IMR-90 (cell line): Measurements from ENCODE around the gene GTPBP4. TPM values are rescaled to one million over a fixed set of nuclear protein-coding genes. Genes with fewer than 3 reads are reported as not detected.

Source experiments
- ATAC-seq: fragments of 200-7000 bp; cut with Tn5 transposase; 2 replicates; pipeline ENCODE4 v1.9.1; 2020; ENCODE audit warnings: low read depth, mild to moderate bottlenecking, moderate library complexity
- BruUV-seq: library from RNA; stranded (reverse); fragments of 400-500 nt; replicated peaks from 2 replicates; lab custom pipeline; 2021; lab: Mats Ljungman, UMichigan
- CTCF ChIA-PET: fragments of 300-600 bp; formaldehyde crosslinking; extraction: SDS; loops from one replicate; lab custom pipeline; 2021; ENCODE audit warnings: antibody characterized with exemption; lab: Yijun Ruan, JAX
- POLR2A ChIA-PET: fragments of 300-600 bp; sonication (Branson Sonifier 250); formaldehyde crosslinking; loops from one replicate; lab custom pipeline; 2022; ENCODE audit warnings: antibody characterized with exemption; ENCODE audit not compliant: unreplicated experiment; lab: Charles Lee
- DNase-seq: peaks from one replicate; pipeline ENCODE4 v3.0.0; 2013
- H2AFZ ChIP-seq: replicated peaks from 2 replicates; pipeline ENCODE3; 2013; ENCODE audit warnings: low read length, mild to moderate bottlenecking; ENCODE audit not compliant: poor library complexity
- H2AK5ac ChIP-seq: 2 replicates; pipeline ENCODE4 v1.6.1; 2013; ENCODE audit warnings: low read depth, low read length, inconsistent platforms
- H2AK9ac ChIP-seq: replicated peaks from 2 replicates; pipeline ENCODE3; 2013; ENCODE audit warnings: mild to moderate bottlenecking, low read depth, low read length, moderate library complexity; ENCODE audit not compliant: poor library complexity
- H2BK120ac ChIP-seq: 2 replicates; pipeline ENCODE4 v1.6.1; 2013; ENCODE audit warnings: low read depth, low read length, inconsistent platforms
- H2BK15ac ChIP-seq: 3 replicates; pipeline ENCODE4 v1.6.1; 2013; ENCODE audit warnings: low read depth, low read length, inconsistent platforms
- H2BK20ac ChIP-seq: 2 replicates; pipeline ENCODE4 v1.6.1; 2013; ENCODE audit warnings: low read depth, mild to moderate bottlenecking, inconsistent platforms, low read length, moderate library complexity
- H2BK5ac ChIP-seq: 2 replicates; pipeline ENCODE4 v1.6.1; 2013; ENCODE audit warnings: mild to moderate bottlenecking, low read depth, low read length, inconsistent platforms; ENCODE audit not compliant: poor library complexity, severe bottlenecking
- H3K14ac ChIP-seq: replicated peaks from 2 replicates; pipeline ENCODE4 v1.6.1; 2013; ENCODE audit warnings: low read depth, low read length, inconsistent platforms
- H3K18ac ChIP-seq: 2 replicates; pipeline ENCODE4 v1.6.1; 2013; ENCODE audit warnings: low read depth, low read length, control low read depth
- H3K23ac ChIP-seq: 2 replicates; pipeline ENCODE4 v1.6.1; 2013; ENCODE audit warnings: low read depth, low read length, inconsistent platforms
- H3K27ac ChIP-seq: 2 replicates; pipeline ENCODE4 v1.5.1; 2013; ENCODE audit warnings: mild to moderate bottlenecking, control low read depth, low read length; ENCODE audit not compliant: insufficient read depth
- H3K27me3 ChIP-seq: 2 replicates; pipeline ENCODE4 v1.6.1; 2013; ENCODE audit warnings: low read length; ENCODE audit not compliant: control insufficient read depth, insufficient read depth
- H3K36me3 ChIP-seq: 2 replicates; pipeline ENCODE4 v1.6.1; 2013; ENCODE audit warnings: low read length, mixed read lengths; ENCODE audit not compliant: control insufficient read depth, insufficient read depth
- H3K4ac ChIP-seq: 2 replicates; pipeline ENCODE4 v1.6.1; 2013; ENCODE audit warnings: low read depth, low read length, inconsistent platforms
- H3K4me1 ChIP-seq: 2 replicates; pipeline ENCODE4 v1.6.1; 2013; ENCODE audit warnings: low read length, mixed read lengths; ENCODE audit not compliant: control insufficient read depth, insufficient read depth
- H3K4me2 ChIP-seq: 2 replicates; pipeline ENCODE4 v1.6.1; 2013; ENCODE audit warnings: low read depth, mild to moderate bottlenecking, control low read depth, low read length, moderate library complexity
- H3K4me3 ChIP-seq: 2 replicates; pipeline ENCODE4 v1.5.1; 2013; ENCODE audit warnings: low read depth, mild to moderate bottlenecking, control low read depth, low read length, moderate library complexity; ENCODE audit not compliant: insufficient read depth
- H3K56ac ChIP-seq: 2 replicates; pipeline ENCODE4 v1.6.1; 2013; ENCODE audit warnings: low read length, inconsistent platforms; ENCODE audit not compliant: insufficient read depth; ENCODE audit errors: extremely low read depth
- H3K79me1 ChIP-seq, 2 experiments: 2 replicates each; pipeline ENCODE4 v1.6.1; 2013; ENCODE audit warnings: low read length in 2 of 2, inconsistent platforms in 1 of 2, low read depth in 1 of 2
- H3K9ac ChIP-seq: 2 replicates; pipeline ENCODE4 v1.6.1; 2013; ENCODE audit warnings: low read depth, low read length, control low read depth
- H3K9me1 ChIP-seq: 2 replicates; pipeline ENCODE4 v1.6.1; 2013; ENCODE audit warnings: low read length, inconsistent platforms; ENCODE audit not compliant: insufficient read depth
- H3K9me3 ChIP-seq: 2 replicates; pipeline ENCODE4 v1.6.1; 2013; ENCODE audit warnings: low read length; ENCODE audit not compliant: control insufficient read depth, insufficient read depth
- H4K20me1 ChIP-seq: 2 replicates; pipeline ENCODE4 v1.6.1; 2013; ENCODE audit warnings: low read length, inconsistent platforms; ENCODE audit not compliant: insufficient read depth
- H4K5ac ChIP-seq: 2 replicates; pipeline ENCODE4 v1.6.1; 2013; ENCODE audit warnings: mild to moderate bottlenecking, low read depth, low read length, control low read depth
- H4K8ac ChIP-seq, 2 experiments: 2 replicates each; pipeline ENCODE4 v1.6.1; 2013; ENCODE audit warnings: low read depth in 2 of 2, low read length in 2 of 2, control low read depth in 1 of 2, inconsistent platforms in 1 of 2
- H4K91ac ChIP-seq: 2 replicates; pipeline ENCODE4 v1.6.1; 2013; ENCODE audit warnings: low read depth, low read length, inconsistent platforms; ENCODE audit not compliant: insufficient read depth
- CEBPB ChIP-seq: IDR thresholded peaks from 2 replicates; pipeline ENCODE4 v1.6.1; 2012; ENCODE audit warnings: low read depth, low read length, improper control_type of control experiment
- MAZ ChIP-seq: IDR thresholded peaks from 2 replicates; pipeline ENCODE4 v1.6.1; 2012; ENCODE audit warnings: low read depth, mild to moderate bottlenecking, low read length, improper control_type of control experiment, moderate library complexity, borderline replicate concordance
- WGBS, 2 experiments: methylation state at CpG; one replicate each; pipeline versions ENCODE4 v1.1.5 to v1.1.7; 2013; ENCODE audit warnings: missing lambda C conversion rate in 2 of 2; ENCODE audit not compliant: insufficient read length in 1 of 2; ENCODE audit errors: extremely low coverage in 2 of 2; 5-methylcytosine and 5-hydroxymethylcytosine counted together
- dilution Hi-C: fragments of 300-500 bp; cut with HindIII; formaldehyde crosslinking; loops from one replicate; pipeline ENCODE4 v1.14.3; 2018; ENCODE audit warnings: low sequenced_read_pairs; ENCODE audit not compliant: unreplicated experiment
- in situ Hi-C: fragments of 300-500 bp; cut with MboI; formaldehyde crosslinking; loops from 3 replicates; pipeline ENCODE4 v1.14.3; 2019; ENCODE audit warnings: low sequenced_read_pairs, inconsistent platforms, mixed read lengths
- intact Hi-C: fragments of 100-400 bp; cut with micrococcal nuclease; formaldehyde crosslinking; loops from 2 replicates; pipeline ENCODE4 v1.10.0; 2022
- polyA plus RNA-seq, 3 experiments: library from polyadenylated mRNA; depleted of rRNA; stranded (reverse); fragments of >200 nt; gene quantifications; 2 replicates each; pipeline ENCODE4 v1.2.3, GENCODE V29; 2012; ENCODE audit warnings: low replicate concordance in 1 of 3
- total RNA-seq: library from RNA; depleted of rRNA; stranded (reverse); fragments of >200 nt; gene quantifications from 2 replicates; pipeline ENCODE4 v1.2.3, GENCODE V29; 2012

GTPBP4 gene
- total and polyA plus RNA-seq, 2 of the 4 experiments (the other 2 are of a cell fraction) = 46.2 to 48.6 TPM

GRCh38 chr10:976316-976715, 11.9 kb upstream of the GTPBP4 start:
- POLR2A ChIA-PET = no interaction called here
- 96% methylated on average over 12 of the region's 22 CpGs; no CpG with 5 or more reads in 1 of the 2 experiments for WGBS, 2 experiments
- dilution Hi-C loops = no loop called here

More at GRCh38 chr10:976316-976715, 11.9 kb upstream of the GTPBP4 start:
- in situ Hi-C loops (no loop called here), intact Hi-C loops (no loop called here)
- Histone ChIP-seq H3K23ac (no peak overlapping the region), H3K4me1 (peaks cover 3% of the 10 kb centered on the region), H3K36me3 (peaks cover 2% of the 10 kb centered on the region), H3K56ac (no peak overlapping the region), H3K18ac (no peak overlapping the region), H2BK15ac (no peak overlapping the region), H2AK9ac (no peak overlapping the region), H3K14ac (no peak overlapping the region), H4K5ac (no peak overlapping the region), H2AK5ac (no peak overlapping the region), H4K91ac (no peak overlapping the region), H4K8ac (no peak overlapping the region), H3K4me3 (no peak overlapping the region), H3K9me1 (no peaks in the 10 kb centered on the region), H3K9ac (no peak overlapping the region), H3K4me2 (no peak overlapping the region), H3K27ac (no peak overlapping the region), H2BK5ac (no peak overlapping the region), H3K4ac (no peak overlapping the region), H3K79me1 (no peaks in the 10 kb centered on the region; a peak in 1 of 4 replicates), H3K27me3 (no peaks in the 10 kb centered on the region), H3K9me3 (peaks cover 23% of the 10 kb centered on the region), H4K20me1 (no peaks in the 10 kb centered on the region), H2BK20ac (no peak overlapping the region), H2AFZ (no peak overlapping the region), H2BK120ac (no peak overlapping the region)
- BruUV-seq = no TSS peak
- ATAC-seq = no peak
- DNase-seq = no peak
- TF ChIP-seq CEBPB = peak; percentile 65
- no peak for TF ChIP-seq MAZ
- CTCF ChIA-PET = no interaction called here
